Ovary (tissue), 9 donors: ENCODE data around the gene PANK1. TPM values are rescaled to one million over a fixed set of nuclear protein-coding genes. Genes with fewer than 3 reads are reported as not detected.
A peak's percentile ranks its signal among the peaks of the same experiment; 100 is the strongest.

ENCODE experiments used
- DNase-seq, 5 donors: peaks; one replicate each; pipeline ENCODE4 v3.0.0-alpha.2; 2019 to 2020
- H3K27ac ChIP-seq, 2 donors: fragments of 200-600 bp; one replicate each; pipeline versions ENCODE4 v1.5.1 to v1.8.0; 2019 to 2022
- H3K27me3 ChIP-seq: fragments of 200-600 bp; one replicate; pipeline ENCODE4 v1.8.0; 2022
- H3K36me3 ChIP-seq: fragments of 200-600 bp; sonication (generic); one replicate; pipeline ENCODE4 v1.5.1; 2019
- H3K4me1 ChIP-seq: one replicate; pipeline ENCODE4 v1.8.1; 2013; ENCODE audit warnings: mild to moderate bottlenecking, moderate library complexity; ENCODE audit not compliant: insufficient read depth
- H3K4me3 ChIP-seq: fragments of 200-600 bp; sonication (generic); one replicate; pipeline ENCODE4 v1.5.1; 2017
- H3K9me3 ChIP-seq, 2 donors: fragments of 200-600 bp in 1 of 2; sonication (generic) in 1 of 2; one replicate each; pipeline versions ENCODE4 v1.5.1 to v1.8.1; 2013 to 2019; ENCODE audit warnings: mild to moderate bottlenecking in 1 of 2, moderate library complexity in 1 of 2
- EP300 ChIP-seq: sonication (generic); formaldehyde crosslinking; IDR thresholded peaks from one replicate; pipeline ENCODE4 v1.6.1; 2017; ENCODE audit warnings: antibody characterized with exemption
- POLR2A ChIP-seq: fragments of 450-650 bp; IDR thresholded peaks from one replicate; pipeline ENCODE4 v1.6.1; 2017; ENCODE audit warnings: antibody characterized with exemption, mild to moderate bottlenecking, moderate library complexity
- WGBS, 3 donors: extraction: QIAGEN DNeasy Blood & Tissue Kit in 1 of 3; methylation state at CpG; one replicate each; pipeline versions ENCODE4 v1.1.5 to v1.1.7; 2013 to 2017; 5-methylcytosine and 5-hydroxymethylcytosine counted together
- intact Hi-C, 4 donors: fragments of 100-400 bp; cut with DNase I; formaldehyde crosslinking; loops; one replicate each; pipeline versions ENCODE4 v1.11.0 to v1.15.1; 2022 to 2023
- polyA plus RNA-seq, 2 donors: library from polyadenylated mRNA; stranded (reverse); fragments of 200-250 nt in 1 of 2; fragments of 350-450 nt in 1 of 2; fragmentation: Illumina TruSeq in 1 of 2; extraction: RNeasy Lipid Tissue Mini Kit (QIAGEN cat#74804) in 1 of 2; gene quantifications; one replicate each; pipeline ENCODE4 v1.2.3, GENCODE V29; 2013 to 2014
- total RNA-seq, 7 donors: library from RNA; depleted of rRNA in 2 of 7; stranded (reverse); fragments of >200 nt in 2 of 7; fragmentation: NEBNext Ultra II Directional in 3 of 7; extraction: Animal tissue kit (Norgen Biotek cat#: 25700) in 3 of 7; gene quantifications; one replicate each; pipeline versions ENCODE4 v1.1.0 to v1.2.4, GENCODE V29; 2016 to 2023
- TF ChIP-seq, protein P1 (sequence below), 3 donors: fragments of 450-650 bp in 2 of 3; fragments of 200-600 bp in 1 of 3; IDR thresholded peaks; one replicate each; pipeline versions ENCODE4 v1.5.1 to v1.8.0; 2016 to 2022; ENCODE audit warnings: antibody characterized with exemption in 3 of 3, mild to moderate bottlenecking in 1 of 3
- donor health status: DM: no; HTN: no; CAD: no; lungs with moderate emphysema.
- donor health status: DM: no; HTN: no; CAD: no.
- donor health status: Bipolar disorder and iron deficiency.
- donor health status: DM: yes; HTN: yes; CAD: no.
- donor health status: DM: no; HTN: no; CAD: no.
- donor health status: DM: yes; HTN: yes; CAD: no.

The PANK1 gene
- total and polyA plus RNA-seq, 9 donors = 1.7 to 6.2 (median 4.5) TPM

DNA sequence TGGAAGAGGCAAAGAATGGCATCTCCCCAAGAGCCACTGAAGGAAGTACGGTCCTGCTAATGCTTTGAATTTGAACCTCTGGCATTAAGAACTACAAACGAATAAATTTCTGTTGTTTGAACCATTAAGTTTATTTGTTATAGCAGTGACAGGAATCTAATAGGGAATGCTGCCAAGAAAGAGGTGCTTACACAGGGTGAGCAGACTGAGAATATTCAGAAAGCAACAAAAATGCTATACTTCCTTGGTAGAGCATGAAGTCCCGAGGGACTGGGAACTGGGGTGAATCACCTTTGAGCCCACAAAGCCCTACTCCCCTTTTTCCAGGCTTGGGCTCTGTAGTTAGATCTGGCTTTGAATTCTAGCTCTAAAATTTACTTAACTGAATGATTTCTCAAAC is 45.0 kb downstream of the PANK1 start:
- 81 to 85% (median 84%) methylated on average over 3 of the region's 3 CpGs for WGBS, 3 donors
- Histone ChIP-seq H3K36me3 (no peaks in the 10 kb centered on the region), H3K4me1 (no peaks in the 10 kb centered on the region), H3K27ac (no peak overlapping the region), H3K4me3 (no peak overlapping the region), H3K27me3 (no peaks in the 10 kb centered on the region), H3K9me3 (no peaks in the 10 kb centered on the region)
- DNase-seq = no peak
- TF ChIP-seq EP300 (no peak), POLR2A (no peak)
- TF ChIP-seq, protein P1, sequence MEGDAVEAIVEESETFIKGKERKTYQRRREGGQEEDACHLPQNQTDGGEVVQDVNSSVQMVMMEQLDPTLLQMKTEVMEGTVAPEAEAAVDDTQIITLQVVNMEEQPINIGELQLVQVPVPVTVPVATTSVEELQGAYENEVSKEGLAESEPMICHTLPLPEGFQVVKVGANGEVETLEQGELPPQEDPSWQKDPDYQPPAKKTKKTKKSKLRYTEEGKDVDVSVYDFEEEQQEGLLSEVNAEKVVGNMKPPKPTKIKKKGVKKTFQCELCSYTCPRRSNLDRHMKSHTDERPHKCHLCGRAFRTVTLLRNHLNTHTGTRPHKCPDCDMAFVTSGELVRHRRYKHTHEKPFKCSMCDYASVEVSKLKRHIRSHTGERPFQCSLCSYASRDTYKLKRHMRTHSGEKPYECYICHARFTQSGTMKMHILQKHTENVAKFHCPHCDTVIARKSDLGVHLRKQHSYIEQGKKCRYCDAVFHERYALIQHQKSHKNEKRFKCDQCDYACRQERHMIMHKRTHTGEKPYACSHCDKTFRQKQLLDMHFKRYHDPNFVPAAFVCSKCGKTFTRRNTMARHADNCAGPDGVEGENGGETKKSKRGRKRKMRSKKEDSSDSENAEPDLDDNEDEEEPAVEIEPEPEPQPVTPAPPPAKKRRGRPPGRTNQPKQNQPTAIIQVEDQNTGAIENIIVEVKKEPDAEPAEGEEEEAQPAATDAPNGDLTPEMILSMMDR (IDR thresholded peaks at IDR 0.05) = no peak
- intact Hi-C loops = no loop called here

DNA sequence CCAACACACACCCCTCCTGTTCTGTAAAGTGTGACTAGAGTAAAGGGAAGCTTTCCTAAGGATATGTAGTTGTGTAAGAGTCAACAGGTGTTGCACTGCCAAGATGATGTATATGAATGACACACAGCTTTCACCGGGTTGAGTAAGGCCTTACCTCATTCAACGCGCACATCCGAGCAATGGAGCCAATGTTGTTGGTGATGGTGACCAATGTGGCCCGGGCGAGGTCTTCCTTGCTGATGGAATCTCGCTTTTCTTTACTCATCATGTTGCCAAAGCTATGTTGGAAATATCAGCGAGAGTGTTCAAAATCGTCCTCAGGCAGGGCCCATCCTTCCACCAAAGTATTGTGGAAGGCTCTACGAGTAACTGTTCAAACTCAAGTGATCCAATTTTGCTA is 52.0 kb downstream of the PANK1 start:
- TF ChIP-seq POLR2A (no peak), EP300 (no peak)
- TF ChIP-seq, protein P1 (IDR thresholded peaks at IDR 0.05) = no peak
- H3K36me3 ChIP-seq = no peaks in the 10 kb centered on the region
- H3K27ac ChIP-seq = no peak overlapping the region
- intact Hi-C loops = no loop called here
- H3K4me1 ChIP-seq = peaks cover 4% of the 10 kb centered on the region
- no peak overlapping the region for H3K4me3 ChIP-seq
- H3K9me3 ChIP-seq = no peaks in the 10 kb centered on the region
- 88 to 93% (median 92%) methylated on average over 10 of the region's 10 CpGs for WGBS, 3 donors
- H3K27me3 ChIP-seq = no peaks in the 10 kb centered on the region
- no peak for DNase-seq

DNA sequence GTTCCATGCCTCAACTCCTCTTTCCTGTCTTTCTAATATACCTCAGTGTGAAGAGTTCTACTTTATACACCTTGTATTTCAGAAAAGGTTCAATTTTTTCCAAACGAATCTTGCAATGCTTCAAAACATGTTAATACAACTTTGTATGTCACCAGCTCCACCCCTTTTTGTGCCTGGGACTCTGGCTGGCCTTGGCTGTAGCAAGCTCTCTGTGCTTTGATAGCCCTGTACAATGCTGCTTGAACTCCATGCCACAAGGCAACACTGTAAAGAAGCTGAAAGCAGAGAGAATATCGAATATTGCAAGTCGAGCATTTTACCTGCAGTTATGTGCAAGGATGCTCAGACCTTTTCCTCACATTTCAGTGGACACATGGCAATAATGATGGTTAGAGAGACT is 52.5 kb downstream of the PANK1 start:
- Histone ChIP-seq H3K4me3 (no peak overlapping the region), H3K27me3 (no peaks in the 10 kb centered on the region), H3K27ac (no peak overlapping the region), H3K4me1 (peaks cover 4% of the 10 kb centered on the region), H3K36me3 (no peaks in the 10 kb centered on the region), H3K9me3 (no peaks in the 10 kb centered on the region)
- 88 to 93% (median 90%) methylated on average over 3 of the region's 3 CpGs for WGBS, 3 donors
- no peak for TF ChIP-seq EP300
- no peak for TF ChIP-seq POLR2A
- TF ChIP-seq, protein P1 (IDR thresholded peaks at IDR 0.05) = no peak
- intact Hi-C loops = no loop called here
- no peak for DNase-seq

DNA sequence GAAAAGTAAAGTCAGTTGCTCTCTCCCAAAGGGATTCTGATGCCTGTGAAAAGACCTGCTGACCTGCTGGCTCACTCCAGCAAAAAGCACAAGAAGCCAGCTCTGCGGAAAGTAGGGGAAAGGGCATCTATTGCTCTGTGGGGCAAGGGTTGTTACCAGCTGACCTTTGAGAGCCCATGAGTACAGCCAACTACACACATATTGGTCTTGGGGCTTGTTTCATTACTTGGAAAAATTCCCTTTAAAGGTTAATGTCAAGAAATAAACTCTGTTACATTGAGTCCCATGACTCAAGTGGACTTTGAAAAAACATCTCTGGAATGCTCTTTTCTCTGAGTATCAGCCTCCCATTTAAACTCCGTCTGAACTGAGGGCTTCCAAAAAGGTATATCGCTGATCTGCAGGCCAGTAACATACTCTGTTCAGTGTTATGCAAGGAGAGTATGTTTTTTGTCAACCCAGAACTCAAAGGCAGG is 53.2 kb downstream of the PANK1 start:
- H3K9me3 ChIP-seq = no peaks in the 10 kb centered on the region
- H3K27ac ChIP-seq = no peak overlapping the region
- peaks cover 4% of the 10 kb centered on the region for H3K4me1 ChIP-seq
- WGBS, 3 donors = 34 to 46% (median 43%) methylated on average over 3 of the region's 3 CpGs
- TF ChIP-seq, protein P1 (IDR thresholded peaks at IDR 0.05) = no peak
- DNase-seq = peak in 3 of 5 donors; percentile 24 to 53 (median 45)
- no peaks in the 10 kb centered on the region for H3K36me3 ChIP-seq
- no peaks in the 10 kb centered on the region for H3K27me3 ChIP-seq
- H3K4me3 ChIP-seq = no peak overlapping the region
- intact Hi-C loops = no loop called here
